Omental fat pad (tissue), 4 donors: ENCODE measurements around the gene SLC22A1. TPM values are rescaled to one million over a fixed set of nuclear protein-coding genes. Genes with fewer than 3 reads are reported as not detected.
"Not testable (repeated sequence)": the region's sequence is repeated elsewhere in the genome, so short reads cannot be mapped to it uniquely, and the experiment has no call there.

ENCODE experiments used
- ATAC-seq: fragments of 150-250 bp; one replicate; pipeline ENCODE4 v1.9.1; 2016; ENCODE audit warnings: mild to moderate bottlenecking, moderate library complexity; ENCODE audit not compliant: low FRiP score
- DNase-seq: peaks from one replicate; pipeline ENCODE4 v3.0.0-alpha.2; 2019; ENCODE audit warnings: low spot score
- CTCF ChIP-seq, 3 donors: fragments of 450-650 bp; IDR thresholded peaks; one replicate each; pipeline ENCODE4 v1.5.1; 2016 to 2017; ENCODE audit warnings: antibody characterized with exemption in 3 of 3, mild to moderate bottlenecking in 3 of 3, moderate library complexity in 2 of 3
- total RNA-seq, 4 donors: library from RNA; depleted of rRNA; stranded (reverse); fragments of >200 nt; gene quantifications; one replicate each; pipeline ENCODE4 v1.1.0, GENCODE V29; 2016

The SLC22A1 gene
- total RNA-seq, 4 donors from 2014 or later, result 0.65 to 2.5 (median 1.0) TPM

GRCh38 chr6:160112628-160113299, 8.9 kb upstream of the SLC22A1 start:
- TF ChIP-seq CTCF (IDR thresholded peaks at IDR 0.05), result no peak
- ATAC-seq (no peak), DNase-seq (no peak)

GRCh38 chr6:160114536-160114935, 7.1 kb upstream of the SLC22A1 start:
- not testable (repeated sequence) for DNase-seq

GRCh38 chr6:160115421-160115820, 6.2 kb upstream of the SLC22A1 start:
- no peak for TF ChIP-seq CTCF (IDR thresholded peaks at IDR 0.05)
- DNase-seq (no peak), ATAC-seq (no peak)

More at GRCh38 chr6:160114536-160114935, 7.1 kb upstream of the SLC22A1 start:
- ATAC-seq, result not testable (repeated sequence)

- TF ChIP-seq CTCF (IDR thresholded peaks at IDR 0.05), result no peak
- no peak for DNase-seq
- no peak for ATAC-seq
These were observed 5.2 kb upstream of the SLC22A1 start for GRCh38 chr6:160116411-160116810.

GRCh38 chr6:160117137-160117536, 4.5 kb upstream of the SLC22A1 start:
- ATAC-seq (no peak), DNase-seq (no peak)
- TF ChIP-seq CTCF (IDR thresholded peaks at IDR 0.05), result no peak

- TF ChIP-seq CTCF (IDR thresholded peaks at IDR 0.05), result no peak
- ATAC-seq, result no peak
- DNase-seq, result no peak
These were observed 2.9 kb upstream of the SLC22A1 start for GRCh38 chr6:160118620-160119229.

- no peak for TF ChIP-seq CTCF (IDR thresholded peaks at IDR 0.05)
- DNase-seq, result no peak
- ATAC-seq, result no peak
These were observed 1.5 kb upstream of the SLC22A1 start for GRCh38 chr6:160120087-160120486.
